ENCODE results near the gene CACFD1.

CACFD1 gene

GRCh38 chr9:133520121-133520835 is 60.5 kb downstream of the CACFD1 start:
- DNase-seq = no peak

Data from CD4-positive, alpha-beta T cell treated with Interleukin-15 for 1 hour (primary cell).